Panc1 (cell line): ENCODE data around the gene GPR61. TPM values are rescaled to one million over a fixed set of nuclear protein-coding genes. Genes with fewer than 3 reads are reported as not detected.

Experiments used
- ATAC-seq: fragments of 200-7000 bp; cut with Tn5 transposase; 2 replicates; pipeline ENCODE4 v1.9.1; 2020; ENCODE audit warnings: mild to moderate bottlenecking, moderate library complexity
- BruUV-seq: library from RNA; stranded (reverse); fragments of 400-500 nt; replicated peaks from 2 replicates; lab custom pipeline; 2021; lab: Mats Ljungman, UMichigan
- CTCF ChIA-PET: fragments of 300-600 bp; sonication (Branson Sonifier 250); formaldehyde crosslinking; loops from one replicate; lab custom pipeline; 2022; ENCODE audit warnings: antibody characterized with exemption; lab: Charles Lee
- POLR2A ChIA-PET: fragments of 300-600 bp; sonication (Branson Sonifier 250); formaldehyde crosslinking; loops from one replicate; lab custom pipeline; 2022; ENCODE audit warnings: antibody characterized with exemption; lab: Charles Lee
- DNase-seq: peaks from one replicate; pipeline ENCODE4 v3.0.0-alpha.2; 2010; ENCODE audit warnings: low read depth, low spot score
- H3K27ac ChIP-seq: 2 replicates; pipeline ENCODE4 v1.5.1; 2011; ENCODE audit warnings: mild to moderate bottlenecking, low read length, inconsistent platforms
- H3K27me3 ChIP-seq: fragments of 200-500 bp; sonication (Bioruptor generic); 2 replicates; pipeline ENCODE4 v1.6.0; 2014; ENCODE audit warnings: low read length, inconsistent platforms; ENCODE audit not compliant: control insufficient read depth, insufficient read depth
- H3K36me3 ChIP-seq: fragments of 200-500 bp; sonication (Bioruptor generic); 2 replicates; pipeline ENCODE4 v1.5.1; 2014; ENCODE audit warnings: inconsistent platforms, mild to moderate bottlenecking, low read length, moderate library complexity; ENCODE audit not compliant: control insufficient read depth, insufficient read depth
- H3K4me1 ChIP-seq: 2 replicates; pipeline ENCODE4 v1.5.1; 2011; ENCODE audit warnings: inconsistent platforms, mild to moderate bottlenecking, low read length, moderate library complexity; ENCODE audit not compliant: control insufficient read depth, insufficient read depth
- H3K4me3 ChIP-seq, 2 experiments: 2 replicates each; pipeline ENCODE4 v1.5.1; 2011 to 2012; ENCODE audit warnings: low read depth in 2 of 2, low read length in 2 of 2, mild to moderate bottlenecking in 2 of 2, inconsistent platforms in 1 of 2, moderate library complexity in 1 of 2
- H3K9me3 ChIP-seq: fragments of 200-500 bp; sonication (Bioruptor generic); 2 replicates; pipeline ENCODE4 v1.5.1; 2014; ENCODE audit warnings: low read depth, mild to moderate bottlenecking, inconsistent platforms, low read length, moderate library complexity; ENCODE audit not compliant: control insufficient read depth, insufficient read depth
- POLR2AphosphoS5 ChIP-seq: IDR thresholded peaks from 2 replicates; pipeline ENCODE4 v1.6.1; 2012; ENCODE audit warnings: mild to moderate bottlenecking, low read depth, low read length, moderate library complexity
- SIN3A ChIP-seq: IDR thresholded peaks from 2 replicates; pipeline ENCODE4 v1.6.1; 2012; ENCODE audit warnings: low read depth, mild to moderate bottlenecking, low read length, moderate library complexity, borderline replicate concordance; ENCODE audit not compliant: insufficient read depth
- TCF7L2 ChIP-seq: IDR thresholded peaks from 2 replicates; pipeline ENCODE4 v1.6.1; 2011; ENCODE audit warnings: mild to moderate bottlenecking, low read depth, low read length, inconsistent platforms
- in situ Hi-C: cut with HindIII; loops from 2 replicates; pipeline ENCODE4 v1.10.0; 2016; ENCODE audit warnings: low sequenced_read_pairs, low pct_unique_long_range_greater_than_20kb
- intact Hi-C: fragments of 100-400 bp; cut with micrococcal nuclease; formaldehyde crosslinking; loops from one replicate; pipeline ENCODE4 v1.10.0; 2022; ENCODE audit not compliant: unreplicated experiment
- total RNA-seq: library from RNA; stranded (reverse); gene quantifications from one replicate; pipeline ENCODE4 v1.2.1, GENCODE V29; 2021; ENCODE audit not compliant: unreplicated experiment
- TF ChIP-seq, protein P1 (sequence below), 2 experiments: IDR thresholded peaks; 2 replicates each; pipeline ENCODE4 v1.6.1; 2011 to 2012; ENCODE audit warnings: low read depth in 2 of 2, control low read depth in 1 of 2, low read length in 1 of 2, mild to moderate bottlenecking in 1 of 2, moderate library complexity in 1 of 2; ENCODE audit not compliant: insufficient read depth in 1 of 2
- TF ChIP-seq, protein P2 (sequence below): fragments of 450-650 bp; IDR thresholded peaks from 2 replicates; pipeline ENCODE4 v1.5.1; 2017; ENCODE audit warnings: mild to moderate bottlenecking

The GPR61 gene
- total RNA-seq, 1 experiment from 2014 or later, result not detected

DNA sequence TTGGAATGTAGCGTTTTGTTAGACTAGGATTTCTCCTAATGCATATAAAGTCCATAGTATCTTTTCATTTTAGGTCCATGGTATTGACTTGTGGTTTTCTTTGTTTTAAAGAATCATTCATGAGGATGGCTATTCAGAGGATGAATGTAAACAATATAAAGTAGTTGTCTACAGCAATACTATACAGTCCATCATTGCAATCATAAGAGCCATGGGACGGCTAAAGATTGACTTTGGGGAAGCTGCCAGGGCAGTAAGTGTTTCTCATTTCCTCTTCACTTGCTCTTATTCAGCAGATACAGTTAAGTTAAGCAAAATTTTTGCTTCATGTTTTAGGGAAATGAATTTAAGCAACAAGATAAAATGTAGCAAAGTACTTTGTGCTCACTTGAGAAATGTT lies 34.1 kb downstream of the GPR61 start:
- Histone ChIP-seq H3K4me1 (no peaks in the 10 kb centered on the region), H3K27me3 (no peaks in the 10 kb centered on the region), H3K4me3 (no peak overlapping the region), H3K27ac (no peak overlapping the region), H3K36me3 (no peaks in the 10 kb centered on the region; the same call in 1 of the 2 replicates), H3K9me3 (no peaks in the 10 kb centered on the region)
- BruUV-seq, result no TSS peak
- no peak for DNase-seq
- ChIA-PET POLR2A (no interaction called here), CTCF (no interaction called here)
- in situ Hi-C loops, result no loop called here
- ATAC-seq, result no peak
- intact Hi-C loops, result no loop called here
- TF ChIP-seq POLR2AphosphoS5 (no peak), TCF7L2 (no peak), SIN3A (no peak)
- TF ChIP-seq, protein P1, sequence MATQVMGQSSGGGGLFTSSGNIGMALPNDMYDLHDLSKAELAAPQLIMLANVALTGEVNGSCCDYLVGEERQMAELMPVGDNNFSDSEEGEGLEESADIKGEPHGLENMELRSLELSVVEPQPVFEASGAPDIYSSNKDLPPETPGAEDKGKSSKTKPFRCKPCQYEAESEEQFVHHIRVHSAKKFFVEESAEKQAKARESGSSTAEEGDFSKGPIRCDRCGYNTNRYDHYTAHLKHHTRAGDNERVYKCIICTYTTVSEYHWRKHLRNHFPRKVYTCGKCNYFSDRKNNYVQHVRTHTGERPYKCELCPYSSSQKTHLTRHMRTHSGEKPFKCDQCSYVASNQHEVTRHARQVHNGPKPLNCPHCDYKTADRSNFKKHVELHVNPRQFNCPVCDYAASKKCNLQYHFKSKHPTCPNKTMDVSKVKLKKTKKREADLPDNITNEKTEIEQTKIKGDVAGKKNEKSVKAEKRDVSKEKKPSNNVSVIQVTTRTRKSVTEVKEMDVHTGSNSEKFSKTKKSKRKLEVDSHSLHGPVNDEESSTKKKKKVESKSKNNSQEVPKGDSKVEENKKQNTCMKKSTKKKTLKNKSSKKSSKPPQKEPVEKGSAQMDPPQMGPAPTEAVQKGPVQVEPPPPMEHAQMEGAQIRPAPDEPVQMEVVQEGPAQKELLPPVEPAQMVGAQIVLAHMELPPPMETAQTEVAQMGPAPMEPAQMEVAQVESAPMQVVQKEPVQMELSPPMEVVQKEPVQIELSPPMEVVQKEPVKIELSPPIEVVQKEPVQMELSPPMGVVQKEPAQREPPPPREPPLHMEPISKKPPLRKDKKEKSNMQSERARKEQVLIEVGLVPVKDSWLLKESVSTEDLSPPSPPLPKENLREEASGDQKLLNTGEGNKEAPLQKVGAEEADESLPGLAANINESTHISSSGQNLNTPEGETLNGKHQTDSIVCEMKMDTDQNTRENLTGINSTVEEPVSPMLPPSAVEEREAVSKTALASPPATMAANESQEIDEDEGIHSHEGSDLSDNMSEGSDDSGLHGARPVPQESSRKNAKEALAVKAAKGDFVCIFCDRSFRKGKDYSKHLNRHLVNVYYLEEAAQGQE (IDR thresholded peaks at IDR 0.05; ENCODE audit: insufficient read depth in 1 of 2, low read depth in 2 of 2, low read length in 1 of 2), result no peak
- TF ChIP-seq, protein P2, sequence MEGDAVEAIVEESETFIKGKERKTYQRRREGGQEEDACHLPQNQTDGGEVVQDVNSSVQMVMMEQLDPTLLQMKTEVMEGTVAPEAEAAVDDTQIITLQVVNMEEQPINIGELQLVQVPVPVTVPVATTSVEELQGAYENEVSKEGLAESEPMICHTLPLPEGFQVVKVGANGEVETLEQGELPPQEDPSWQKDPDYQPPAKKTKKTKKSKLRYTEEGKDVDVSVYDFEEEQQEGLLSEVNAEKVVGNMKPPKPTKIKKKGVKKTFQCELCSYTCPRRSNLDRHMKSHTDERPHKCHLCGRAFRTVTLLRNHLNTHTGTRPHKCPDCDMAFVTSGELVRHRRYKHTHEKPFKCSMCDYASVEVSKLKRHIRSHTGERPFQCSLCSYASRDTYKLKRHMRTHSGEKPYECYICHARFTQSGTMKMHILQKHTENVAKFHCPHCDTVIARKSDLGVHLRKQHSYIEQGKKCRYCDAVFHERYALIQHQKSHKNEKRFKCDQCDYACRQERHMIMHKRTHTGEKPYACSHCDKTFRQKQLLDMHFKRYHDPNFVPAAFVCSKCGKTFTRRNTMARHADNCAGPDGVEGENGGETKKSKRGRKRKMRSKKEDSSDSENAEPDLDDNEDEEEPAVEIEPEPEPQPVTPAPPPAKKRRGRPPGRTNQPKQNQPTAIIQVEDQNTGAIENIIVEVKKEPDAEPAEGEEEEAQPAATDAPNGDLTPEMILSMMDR, result no peak

DNA sequence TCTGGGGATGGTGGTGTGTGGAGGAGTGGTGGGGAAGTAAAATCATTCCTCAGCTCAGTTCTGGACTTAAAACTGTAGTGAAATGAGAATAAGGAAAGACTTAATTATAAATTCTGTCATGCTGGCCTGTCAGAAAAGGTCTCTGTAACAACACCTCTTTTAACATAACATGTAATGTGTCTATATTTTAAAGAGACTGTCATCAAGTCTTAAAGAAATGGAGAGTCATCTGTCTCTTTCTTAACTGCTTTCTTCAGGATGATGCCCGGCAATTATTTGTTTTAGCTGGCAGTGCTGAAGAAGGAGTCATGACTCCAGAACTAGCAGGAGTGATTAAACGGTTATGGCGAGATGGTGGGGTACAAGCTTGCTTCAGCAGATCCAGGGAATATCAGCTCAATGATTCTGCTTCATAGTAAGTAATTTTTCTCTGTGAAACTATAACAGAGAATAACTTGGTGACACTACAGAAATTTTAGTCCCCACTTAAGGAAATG lies 39.3 kb downstream of the GPR61 start:
- ATAC-seq, result no peak
- H3K9me3 ChIP-seq, result no peaks in the 10 kb centered on the region
- POLR2A ChIA-PET, result interaction anchor here (0.6 kb wide), 1 partner anchor 42 kb away, joined by 3 read pairs; no protein-coding TSS in a partner anchor
- BruUV-seq, result no TSS peak
- H3K27me3 ChIP-seq, result no peaks in the 10 kb centered on the region
- CTCF ChIA-PET, result no interaction called here
- peaks cover 2% of the 10 kb centered on the region; the same call in 1 of the 2 replicates for H3K36me3 ChIP-seq
- no peaks in the 10 kb centered on the region for H3K4me1 ChIP-seq
- H3K27ac ChIP-seq, result no peak overlapping the region
- intact Hi-C loops, result no loop called here
- TF ChIP-seq SIN3A, result no peak
- TF ChIP-seq, protein P1 (IDR thresholded peaks at IDR 0.05; ENCODE audit: insufficient read depth in 1 of 2, low read depth in 2 of 2, low read length in 1 of 2), result no peak
- no peak for TF ChIP-seq TCF7L2
- TF ChIP-seq, protein P2, result no peak
- no peak for TF ChIP-seq POLR2AphosphoS5
- no peak for DNase-seq
- in situ Hi-C loops, result no loop called here
- H3K4me3 ChIP-seq, result no peak overlapping the region
